SK-N-SH treated with all-trans-retinoic acid at 6 μM for 48 hours (cell line): Measurements from ENCODE around the gene MEF2C.

Experiments used
- ATAC-seq: fragments of 200-7000 bp; cut with Tn5 transposase; 3 replicates; pipeline ENCODE4 v1.9.1; 2020; ENCODE audit warnings: mild to moderate bottlenecking, moderate library complexity
- BACH2 ChIP-seq: fragments of 250-450 bp; sonication (Bioruptor Pico); IDR thresholded peaks from 2 replicates; pipeline ENCODE4 v1.9.0; 2021; ENCODE audit warnings: mild to moderate bottlenecking, borderline replicate concordance
- CSDC2 ChIP-seq: fragments of 250-450 bp; sonication (Bioruptor Pico); IDR thresholded peaks from 2 replicates; pipeline ENCODE4 v1.5.0; 2020; ENCODE audit warnings: mild to moderate bottlenecking, moderate library complexity
- CSRNP3 ChIP-seq: fragments of 250-450 bp; sonication (Bioruptor Pico); IDR thresholded peaks from 2 replicates; pipeline ENCODE4 v1.5.1; 2021; ENCODE audit warnings: mild to moderate bottlenecking, moderate library complexity
- ESRRG ChIP-seq: fragments of 250-450 bp; sonication (Bioruptor Pico); IDR thresholded peaks from 2 replicates; pipeline ENCODE4 v1.6.1; 2021; ENCODE audit warnings: mild to moderate bottlenecking
- GLIS3 ChIP-seq: fragments of 250-450 bp; sonication (Bioruptor Pico); IDR thresholded peaks from 2 replicates; pipeline ENCODE4 v1.5.0; 2020; ENCODE audit warnings: mild to moderate bottlenecking, moderate library complexity
- ISL1 ChIP-seq: fragments of 250-450 bp; sonication (Bioruptor Pico); IDR thresholded peaks from 2 replicates; pipeline ENCODE4 v2.1.2; 2022; ENCODE audit warnings: mild to moderate bottlenecking, moderate library complexity
- OSR1 ChIP-seq: fragments of 250-450 bp; sonication (Bioruptor Pico); IDR thresholded peaks from 2 replicates; pipeline ENCODE4 v1.8.0; 2022; ENCODE audit warnings: moderate library complexity, mild to moderate bottlenecking, inconsistent platforms
- PPARA ChIP-seq: fragments of 250-450 bp; sonication (Bioruptor Pico); IDR thresholded peaks from 2 replicates; pipeline ENCODE4 v1.5.0; 2020; ENCODE audit warnings: mild to moderate bottlenecking, borderline replicate concordance
- RARB ChIP-seq: fragments of 250-450 bp; sonication (Bioruptor Pico); IDR thresholded peaks from 2 replicates; pipeline ENCODE4 v1.8.0; 2021; ENCODE audit warnings: mild to moderate bottlenecking, moderate library complexity
- SNAI2 ChIP-seq: fragments of 250-450 bp; sonication (Bioruptor Pico); IDR thresholded peaks from 2 replicates; pipeline ENCODE4 v1.5.0; 2020; ENCODE audit warnings: mild to moderate bottlenecking, moderate library complexity
- TCF4 ChIP-seq: fragments of 250-450 bp; sonication (Bioruptor Pico); IDR thresholded peaks from 2 replicates; pipeline ENCODE4 v1.8.0; 2021; ENCODE audit warnings: mild to moderate bottlenecking, moderate library complexity, borderline replicate concordance
- TOX ChIP-seq: fragments of 250-450 bp; sonication (Bioruptor Pico); IDR thresholded peaks from 2 replicates; pipeline ENCODE4 v1.8.0; 2021; ENCODE audit warnings: mild to moderate bottlenecking, moderate library complexity, borderline replicate concordance
- ZC3H10 ChIP-seq: fragments of 250-450 bp; sonication (Bioruptor Pico); IDR thresholded peaks from 2 replicates; pipeline ENCODE4 v1.5.1; 2021; ENCODE audit warnings: mild to moderate bottlenecking, moderate library complexity
- ZFP3 ChIP-seq: fragments of 250-450 bp; sonication (Bioruptor Pico); IDR thresholded peaks from 2 replicates; pipeline ENCODE4 v1.5.0; 2020; ENCODE audit warnings: mild to moderate bottlenecking, moderate library complexity
- ZFP30 ChIP-seq: fragments of 450-650 bp; formaldehyde crosslinking; IDR thresholded peaks from 2 replicates; pipeline ENCODE4 v1.5.0; 2022; ENCODE audit warnings: mild to moderate bottlenecking, moderate library complexity
- ZNF565 ChIP-seq: fragments of 450-650 bp; formaldehyde crosslinking; conservative IDR thresholded peaks from 2 replicates; pipeline ENCODE4 v1.5.0; 2020; ENCODE audit warnings: low read depth, mild to moderate bottlenecking, moderate library complexity
- ZNF8 ChIP-seq: fragments of 450-650 bp; formaldehyde crosslinking; IDR thresholded peaks from 2 replicates; pipeline ENCODE4 v1.5.0; 2020; ENCODE audit warnings: mild to moderate bottlenecking, moderate library complexity
- TF ChIP-seq, protein P1 (sequence below): fragments of 250-450 bp; sonication (Bioruptor Pico); IDR thresholded peaks from 2 replicates; pipeline ENCODE4 v1.8.0; 2020; ENCODE audit warnings: mild to moderate bottlenecking, moderate library complexity, borderline replicate concordance
- TF ChIP-seq, protein P2 (sequence below): fragments of 250-450 bp; sonication (Bioruptor Pico); IDR thresholded peaks from 2 replicates; pipeline ENCODE4 v1.8.0; 2021; ENCODE audit warnings: low read depth, mild to moderate bottlenecking, moderate library complexity, borderline replicate concordance
- TF ChIP-seq, protein P3 (sequence below): fragments of 250-450 bp; sonication (Bioruptor Pico); IDR thresholded peaks from 2 replicates; pipeline ENCODE4 v1.5.1; 2020; ENCODE audit warnings: low read depth, mild to moderate bottlenecking, moderate library complexity
- TF ChIP-seq, protein P4 (sequence below): fragments of 250-450 bp; sonication (Bioruptor Pico); IDR thresholded peaks from 2 replicates; pipeline ENCODE4 v1.5.0; 2020; ENCODE audit warnings: mild to moderate bottlenecking, moderate library complexity

MEF2C gene

DNA sequence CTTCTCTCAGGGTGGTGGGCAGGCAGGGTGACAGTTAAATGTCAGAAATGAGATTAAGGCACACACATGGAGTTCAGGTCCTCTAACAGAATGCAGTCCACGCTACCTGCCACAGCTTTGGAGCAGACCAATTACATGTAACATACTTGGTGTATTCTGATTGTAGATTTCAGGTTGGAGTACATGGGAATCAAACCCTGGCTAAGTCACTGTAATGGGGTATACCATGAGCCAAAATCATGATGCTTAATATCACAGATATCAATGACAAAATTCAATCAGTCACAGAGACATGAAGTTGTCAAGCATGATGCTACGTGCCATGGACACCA, 48.9 kb downstream of the MEF2C start:
- no peak for ATAC-seq
- TF ChIP-seq GLIS3 (CRISPR knock-in tag) = no peak
- TF ChIP-seq, protein P1, sequence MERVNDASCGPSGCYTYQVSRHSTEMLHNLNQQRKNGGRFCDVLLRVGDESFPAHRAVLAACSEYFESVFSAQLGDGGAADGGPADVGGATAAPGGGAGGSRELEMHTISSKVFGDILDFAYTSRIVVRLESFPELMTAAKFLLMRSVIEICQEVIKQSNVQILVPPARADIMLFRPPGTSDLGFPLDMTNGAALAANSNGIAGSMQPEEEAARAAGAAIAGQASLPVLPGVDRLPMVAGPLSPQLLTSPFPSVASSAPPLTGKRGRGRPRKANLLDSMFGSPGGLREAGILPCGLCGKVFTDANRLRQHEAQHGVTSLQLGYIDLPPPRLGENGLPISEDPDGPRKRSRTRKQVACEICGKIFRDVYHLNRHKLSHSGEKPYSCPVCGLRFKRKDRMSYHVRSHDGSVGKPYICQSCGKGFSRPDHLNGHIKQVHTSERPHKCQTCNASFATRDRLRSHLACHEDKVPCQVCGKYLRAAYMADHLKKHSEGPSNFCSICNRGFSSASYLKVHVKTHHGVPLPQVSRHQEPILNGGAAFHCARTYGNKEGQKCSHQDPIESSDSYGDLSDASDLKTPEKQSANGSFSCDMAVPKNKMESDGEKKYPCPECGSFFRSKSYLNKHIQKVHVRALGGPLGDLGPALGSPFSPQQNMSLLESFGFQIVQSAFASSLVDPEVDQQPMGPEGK (CRISPR knock-in tag) = no peak
- TF ChIP-seq CSRNP3 (CRISPR knock-in tag) = no peak
- TF ChIP-seq ZFP3 (CRISPR knock-in tag) = no peak
- TF ChIP-seq, protein P2, sequence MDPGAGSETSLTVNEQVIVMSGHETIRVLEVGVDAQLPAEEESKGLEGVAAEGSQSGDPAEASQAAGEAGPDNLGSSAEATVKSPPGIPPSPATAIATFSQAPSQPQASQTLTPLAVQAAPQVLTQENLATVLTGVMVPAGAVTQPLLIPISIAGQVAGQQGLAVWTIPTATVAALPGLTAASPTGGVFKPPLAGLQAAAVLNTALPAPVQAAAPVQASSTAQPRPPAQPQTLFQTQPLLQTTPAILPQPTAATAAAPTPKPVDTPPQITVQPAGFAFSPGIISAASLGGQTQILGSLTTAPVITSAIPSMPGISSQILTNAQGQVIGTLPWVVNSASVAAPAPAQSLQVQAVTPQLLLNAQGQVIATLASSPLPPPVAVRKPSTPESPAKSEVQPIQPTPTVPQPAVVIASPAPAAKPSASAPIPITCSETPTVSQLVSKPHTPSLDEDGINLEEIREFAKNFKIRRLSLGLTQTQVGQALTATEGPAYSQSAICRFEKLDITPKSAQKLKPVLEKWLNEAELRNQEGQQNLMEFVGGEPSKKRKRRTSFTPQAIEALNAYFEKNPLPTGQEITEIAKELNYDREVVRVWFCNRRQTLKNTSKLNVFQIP (CRISPR knock-in tag) = no peak
- no peak for TF ChIP-seq ESRRG (CRISPR knock-in tag)
- TF ChIP-seq, protein P3, sequence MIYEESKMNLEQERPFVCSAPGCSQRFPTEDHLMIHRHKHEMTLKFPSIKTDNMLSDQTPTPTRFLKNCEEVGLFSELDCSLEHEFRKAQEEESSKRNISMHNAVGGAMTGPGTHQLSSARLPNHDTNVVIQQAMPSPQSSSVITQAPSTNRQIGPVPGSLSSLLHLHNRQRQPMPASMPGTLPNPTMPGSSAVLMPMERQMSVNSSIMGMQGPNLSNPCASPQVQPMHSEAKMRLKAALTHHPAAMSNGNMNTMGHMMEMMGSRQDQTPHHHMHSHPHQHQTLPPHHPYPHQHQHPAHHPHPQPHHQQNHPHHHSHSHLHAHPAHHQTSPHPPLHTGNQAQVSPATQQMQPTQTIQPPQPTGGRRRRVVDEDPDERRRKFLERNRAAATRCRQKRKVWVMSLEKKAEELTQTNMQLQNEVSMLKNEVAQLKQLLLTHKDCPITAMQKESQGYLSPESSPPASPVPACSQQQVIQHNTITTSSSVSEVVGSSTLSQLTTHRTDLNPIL = no peak

DNA sequence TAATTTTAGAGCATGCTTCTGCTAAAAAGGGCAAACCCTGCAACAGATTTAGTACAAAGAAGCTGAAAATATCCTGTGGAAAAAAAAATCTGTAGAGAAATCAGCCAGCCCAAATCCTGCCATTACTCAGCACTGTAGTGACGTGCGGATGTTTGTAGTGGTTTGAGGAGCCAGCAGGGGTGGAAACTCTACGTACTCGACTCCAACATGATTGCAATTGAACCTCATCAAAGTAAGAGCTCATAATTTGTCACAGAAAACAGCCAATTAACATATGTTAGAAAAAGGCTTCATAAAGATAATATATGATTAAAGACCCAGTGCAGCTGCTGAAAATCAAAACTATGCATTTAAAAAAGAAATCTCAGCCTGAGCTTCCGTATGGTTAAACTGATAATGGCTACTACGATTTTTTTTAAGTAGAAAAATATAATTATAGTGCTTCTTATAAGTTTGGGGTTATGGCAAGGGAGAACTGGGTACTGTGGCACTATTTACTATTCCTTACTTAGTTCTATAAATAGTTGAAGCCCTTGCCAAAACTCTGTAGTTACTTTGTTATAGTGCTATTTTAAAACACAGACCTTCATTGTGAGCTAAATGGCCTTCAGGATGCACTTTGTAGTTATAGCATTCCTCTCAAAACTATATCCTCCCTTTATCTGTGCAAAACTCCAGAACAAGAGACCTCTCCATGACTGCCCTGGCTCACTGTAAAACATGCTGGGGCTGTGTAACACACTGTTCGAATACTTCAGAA, 49.4 kb downstream of the MEF2C start:
- TF ChIP-seq, protein P3 = no peak
- TF ChIP-seq, all 23 proteins: peak for 0
- no peak for ATAC-seq

- ATAC-seq = no peak
- TF ChIP-seq PPARA (CRISPR knock-in tag) (no peak), SNAI2 (CRISPR knock-in tag) (no peak), ZFP30 (no peak), ZFP3 (CRISPR knock-in tag) (no peak), TCF4 (no peak), ESRRG (CRISPR knock-in tag) (no peak), ZNF8 (CRISPR knock-in tag) (no peak), BACH2 (CRISPR knock-in tag) (no peak), CSDC2 (CRISPR knock-in tag) (no peak), ISL1 (CRISPR knock-in tag) (no peak), TOX (CRISPR knock-in tag) (no peak), RARB (no peak), ZNF565 (CRISPR knock-in tag) (no peak), GLIS3 (CRISPR knock-in tag) (no peak), OSR1 (no peak), CSRNP3 (CRISPR knock-in tag) (no peak), ZC3H10 (no peak)
- TF ChIP-seq, protein P3 = no peak
- TF ChIP-seq, protein P4, sequence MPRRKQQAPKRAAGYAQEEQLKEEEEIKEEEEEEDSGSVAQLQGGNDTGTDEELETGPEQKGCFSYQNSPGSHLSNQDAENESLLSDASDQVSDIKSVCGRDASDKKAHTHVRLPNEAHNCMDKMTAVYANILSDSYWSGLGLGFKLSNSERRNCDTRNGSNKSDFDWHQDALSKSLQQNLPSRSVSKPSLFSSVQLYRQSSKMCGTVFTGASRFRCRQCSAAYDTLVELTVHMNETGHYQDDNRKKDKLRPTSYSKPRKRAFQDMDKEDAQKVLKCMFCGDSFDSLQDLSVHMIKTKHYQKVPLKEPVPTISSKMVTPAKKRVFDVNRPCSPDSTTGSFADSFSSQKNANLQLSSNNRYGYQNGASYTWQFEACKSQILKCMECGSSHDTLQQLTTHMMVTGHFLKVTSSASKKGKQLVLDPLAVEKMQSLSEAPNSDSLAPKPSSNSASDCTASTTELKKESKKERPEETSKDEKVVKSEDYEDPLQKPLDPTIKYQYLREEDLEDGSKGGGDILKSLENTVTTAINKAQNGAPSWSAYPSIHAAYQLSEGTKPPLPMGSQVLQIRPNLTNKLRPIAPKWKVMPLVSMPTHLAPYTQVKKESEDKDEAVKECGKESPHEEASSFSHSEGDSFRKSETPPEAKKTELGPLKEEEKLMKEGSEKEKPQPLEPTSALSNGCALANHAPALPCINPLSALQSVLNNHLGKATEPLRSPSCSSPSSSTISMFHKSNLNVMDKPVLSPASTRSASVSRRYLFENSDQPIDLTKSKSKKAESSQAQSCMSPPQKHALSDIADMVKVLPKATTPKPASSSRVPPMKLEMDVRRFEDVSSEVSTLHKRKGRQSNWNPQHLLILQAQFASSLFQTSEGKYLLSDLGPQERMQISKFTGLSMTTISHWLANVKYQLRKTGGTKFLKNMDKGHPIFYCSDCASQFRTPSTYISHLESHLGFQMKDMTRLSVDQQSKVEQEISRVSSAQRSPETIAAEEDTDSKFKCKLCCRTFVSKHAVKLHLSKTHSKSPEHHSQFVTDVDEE = no peak
- TF ChIP-seq, protein P1 (CRISPR knock-in tag) = no peak
Measured at GRCh38 chr5:88831816-88832215, 51.2 kb downstream of the MEF2C start.
